BJ (cell line): Measurements from ENCODE around the gene NPC1. TPM values are rescaled to one million over a fixed set of nuclear protein-coding genes. Genes with fewer than 3 reads are reported as not detected.

ENCODE experiments used
- CTCF ChIA-PET: fragments of 350-600 bp; formaldehyde crosslinking; extraction: SDS; loops from one replicate; lab custom pipeline; 2021; ENCODE audit warnings: antibody characterized with exemption, inconsistent platforms; lab: Yijun Ruan, JAX
- POLR2A ChIA-PET: fragments of 300-600 bp; sonication (Branson Sonifier 250); formaldehyde crosslinking; extraction: SDS; loops from one replicate; lab custom pipeline; 2021; ENCODE audit warnings: antibody characterized with exemption; lab: Charles Lee
- DNase-seq: peaks from one replicate; pipeline ENCODE4 v3.0.0-alpha.2; 2011; ENCODE audit warnings: low read depth
- H3K27me3 ChIP-seq: 2 replicates; pipeline ENCODE4 v1.6.0; 2011; ENCODE audit warnings: low read length; ENCODE audit not compliant: control insufficient read depth, insufficient read depth
- H3K36me3 ChIP-seq: 2 replicates; pipeline ENCODE4 v1.5.1; 2011; ENCODE audit warnings: low read length; ENCODE audit not compliant: control insufficient read depth, insufficient read depth
- H3K4me3 ChIP-seq: 2 replicates; pipeline ENCODE4 v1.5.1; 2011; ENCODE audit warnings: low read depth, mild to moderate bottlenecking, control low read depth, low read length
- polyA minus RNA-seq: library from RNA; depleted of rRNA, polyadenylated mRNA; stranded (reverse); fragments of >200 nt; gene quantifications from 2 replicates; pipeline ENCODE4 v1.2.3, GENCODE V29; 2011; rRNA and poly(A)+ RNA removed
- polyA plus RNA-seq: library from polyadenylated mRNA; depleted of rRNA; stranded (reverse); fragments of >200 nt; gene quantifications from 2 replicates; pipeline ENCODE4 v1.2.3, GENCODE V29; 2011; rRNA removed
- TF ChIP-seq, protein P1 (sequence below): IDR thresholded peaks from 2 replicates; pipeline ENCODE4 v1.5.1; 2011; ENCODE audit warnings: low read depth, mild to moderate bottlenecking, control low read depth, inconsistent platforms, low read length, moderate library complexity; ENCODE audit not compliant: insufficient read depth

The NPC1 gene
- polyA plus RNA-seq (34.2 and 54.5 TPM in 2 replicates), polyA minus RNA-seq (60.5 and 65.9 TPM in 2 replicates)

DNA sequence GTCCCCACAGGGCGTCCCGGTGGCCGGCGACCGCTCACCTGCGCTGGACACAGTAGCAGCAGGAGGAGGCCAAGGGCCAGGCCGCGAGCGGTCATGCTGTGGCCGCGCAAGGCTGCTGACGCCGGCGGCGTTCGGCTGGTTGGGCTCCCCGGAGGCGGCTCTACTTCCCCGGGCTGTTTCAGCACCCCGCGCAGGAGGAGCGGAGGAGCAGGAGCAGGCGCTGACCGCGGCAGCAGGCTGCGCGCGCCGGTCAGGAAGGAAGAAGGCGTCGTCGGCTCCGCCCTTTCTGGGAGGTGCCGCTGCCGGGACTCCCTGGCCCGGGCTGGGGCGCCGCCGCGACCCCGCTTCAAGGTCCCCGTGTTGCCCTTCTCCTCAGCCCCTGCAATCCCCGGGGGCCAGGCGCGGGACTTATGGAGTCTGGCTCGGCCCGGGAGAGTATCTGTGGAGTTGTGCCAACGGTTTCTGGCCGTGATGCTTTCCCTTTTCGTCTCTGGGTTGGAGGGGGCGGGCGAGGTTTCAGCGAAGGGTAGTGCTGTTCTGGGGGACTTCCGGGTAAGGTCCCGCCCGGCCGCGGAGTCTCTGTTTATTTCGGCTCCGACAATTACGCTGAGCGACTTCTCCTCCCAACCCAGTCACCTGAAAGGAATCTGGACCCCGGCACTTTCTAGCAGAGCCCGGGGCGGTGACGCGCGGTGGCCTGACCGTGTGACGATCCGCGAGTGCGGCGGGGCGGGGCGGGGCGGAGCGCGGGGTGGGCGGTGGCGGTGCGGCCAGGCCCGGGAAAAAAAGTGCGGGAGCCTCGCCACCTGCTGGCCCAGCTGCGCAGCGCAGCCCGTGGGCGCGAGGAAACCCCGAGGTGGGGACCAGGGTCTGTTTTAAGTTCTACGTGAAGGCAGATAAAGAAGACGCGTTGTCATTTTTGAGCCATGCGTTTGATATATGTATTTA, at the start of gene NPC1:
Gene NPC1, minus strand, starts transcription at position 258 of the 948 bp plus-strand sequence. Its CDS starts 163 bp downstream, at position 95.
- H3K4me3 ChIP-seq = peak within 1 kb of the TSS; percentile 84
- no peaks in the 10 kb centered on the region for H3K27me3 ChIP-seq
- ChIA-PET POLR2A (no interaction called here), CTCF (interaction anchor here (0.5 to 3.9 kb wide), 12 partner anchors 11 to 197 kb away, joined by 3 to 14 read pairs (median 4); partner anchors contain the start of gene RMC1)
- DNase-seq = peak; percentile 75
- TF ChIP-seq, protein P1, sequence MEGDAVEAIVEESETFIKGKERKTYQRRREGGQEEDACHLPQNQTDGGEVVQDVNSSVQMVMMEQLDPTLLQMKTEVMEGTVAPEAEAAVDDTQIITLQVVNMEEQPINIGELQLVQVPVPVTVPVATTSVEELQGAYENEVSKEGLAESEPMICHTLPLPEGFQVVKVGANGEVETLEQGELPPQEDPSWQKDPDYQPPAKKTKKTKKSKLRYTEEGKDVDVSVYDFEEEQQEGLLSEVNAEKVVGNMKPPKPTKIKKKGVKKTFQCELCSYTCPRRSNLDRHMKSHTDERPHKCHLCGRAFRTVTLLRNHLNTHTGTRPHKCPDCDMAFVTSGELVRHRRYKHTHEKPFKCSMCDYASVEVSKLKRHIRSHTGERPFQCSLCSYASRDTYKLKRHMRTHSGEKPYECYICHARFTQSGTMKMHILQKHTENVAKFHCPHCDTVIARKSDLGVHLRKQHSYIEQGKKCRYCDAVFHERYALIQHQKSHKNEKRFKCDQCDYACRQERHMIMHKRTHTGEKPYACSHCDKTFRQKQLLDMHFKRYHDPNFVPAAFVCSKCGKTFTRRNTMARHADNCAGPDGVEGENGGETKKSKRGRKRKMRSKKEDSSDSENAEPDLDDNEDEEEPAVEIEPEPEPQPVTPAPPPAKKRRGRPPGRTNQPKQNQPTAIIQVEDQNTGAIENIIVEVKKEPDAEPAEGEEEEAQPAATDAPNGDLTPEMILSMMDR = peak; percentile 84
- H3K36me3 ChIP-seq = peaks cover 1% of the 10 kb centered on the region; the same call in 1 of the 2 replicates

DNA sequence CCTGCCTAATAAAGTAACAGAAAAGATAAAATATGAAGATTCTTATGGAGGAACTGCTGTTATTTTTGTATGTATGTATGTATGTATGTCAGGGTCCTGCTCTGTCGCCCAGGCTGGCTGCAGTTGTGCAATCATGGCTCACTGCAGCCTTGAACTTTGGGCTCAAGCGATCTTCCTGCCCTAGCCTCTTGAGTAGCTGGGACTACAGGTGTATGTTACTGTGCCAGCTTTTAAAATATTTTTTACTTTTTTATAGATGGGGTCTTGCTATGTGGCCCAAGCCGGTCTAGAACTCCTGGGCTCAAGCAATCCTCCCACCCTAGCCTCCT, 49.7 kb upstream of the NPC1 start:
- ChIA-PET POLR2A (no interaction called here), CTCF (interaction anchor here (1.0 to 1.7 kb wide), 2 partner anchors 14 to 21 kb away, joined by 3 to 5 read pairs; no protein-coding TSS in a partner anchor)
- Histone ChIP-seq H3K4me3 (no peak overlapping the region), H3K36me3 (no peaks in the 10 kb centered on the region), H3K27me3 (no peaks in the 10 kb centered on the region)
- TF ChIP-seq, protein P1 = no peak
- DNase-seq = no peak

- ChIA-PET POLR2A (no interaction called here), CTCF (interaction anchor here (0.9 to 1.7 kb wide), 3 partner anchors 10 to 20 kb away, joined by 3 to 5 read pairs (median 3); no protein-coding TSS in a partner anchor)
- DNase-seq = no peak
- no peaks in the 10 kb centered on the region for H3K27me3 ChIP-seq
- no peak overlapping the region for H3K4me3 ChIP-seq
- TF ChIP-seq, protein P1 = no peak
- no peaks in the 10 kb centered on the region for H3K36me3 ChIP-seq
Observed at GRCh38 chr18:23635283-23636070, 49.2 kb upstream of the NPC1 start.

DNA sequence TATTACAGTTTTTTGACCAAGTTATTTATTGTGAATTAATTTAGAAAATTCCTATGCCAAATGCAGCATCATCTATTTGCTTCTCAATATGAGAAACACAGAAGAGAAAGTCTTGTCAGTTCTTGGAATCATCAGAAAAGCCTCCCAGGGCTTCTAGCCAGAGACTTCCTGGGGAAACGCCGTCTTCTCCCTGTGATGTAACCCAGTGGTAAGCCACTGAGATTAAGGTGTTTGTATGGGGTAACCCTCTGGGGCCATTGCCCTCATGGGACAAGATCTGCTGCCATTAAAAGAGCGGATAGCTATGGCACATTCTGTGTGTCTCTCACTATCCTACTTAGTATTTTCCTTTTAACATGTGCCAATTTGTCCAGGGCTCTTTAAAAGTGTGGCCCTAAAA, 48.4 kb upstream of the NPC1 start:
- DNase-seq = no peak
- CTCF ChIA-PET = interaction anchor here (0.9 kb wide), 1 partner anchor 11 kb away, joined by 3 read pairs; no protein-coding TSS in a partner anchor

More for the DNA sequence above, 48.4 kb upstream of the NPC1 start:
- Histone ChIP-seq H3K36me3 (no peaks in the 10 kb centered on the region), H3K4me3 (no peak overlapping the region), H3K27me3 (no peaks in the 10 kb centered on the region)
- POLR2A ChIA-PET = no interaction called here
- TF ChIP-seq, protein P1 = no peak
